WTC11 (cell line): ENCODE results near the gene TNN.

Source experiments
- CTCF ChIP-seq: fragments of 200-600 bp; IDR thresholded peaks from 2 replicates; pipeline ENCODE4 v1.8.0; 2022; ENCODE audit warnings: antibody characterized with exemption
- FOXP4 ChIP-seq: sonication (generic); formaldehyde crosslinking; IDR thresholded peaks from 2 replicates; pipeline ENCODE4 v1.8.0; 2022; ENCODE audit warnings: mild to moderate bottlenecking, missing genetic modification reagents
- GABPB1 ChIP-seq: sonication (generic); formaldehyde crosslinking; IDR thresholded peaks from 2 replicates; pipeline ENCODE4 v1.8.1; 2023; ENCODE audit warnings: mild to moderate bottlenecking, missing genetic modification reagents
- NFYB ChIP-seq: sonication (generic); formaldehyde crosslinking; conservative IDR thresholded peaks from 2 replicates; pipeline ENCODE4 v1.8.0; 2022; ENCODE audit warnings: low read depth, missing genetic modification reagents
- NR1H2 ChIP-seq: sonication (generic); formaldehyde crosslinking; IDR thresholded peaks from 2 replicates; pipeline ENCODE4 v1.9.0; 2021; ENCODE audit warnings: mild to moderate bottlenecking, moderate library complexity, missing genetic modification reagents
- SP1 ChIP-seq: sonication (generic); formaldehyde crosslinking; conservative IDR thresholded peaks from 2 replicates; pipeline ENCODE4 v1.8.1; 2022; ENCODE audit warnings: missing genetic modification reagents
- ZBTB43 ChIP-seq: sonication (generic); formaldehyde crosslinking; IDR thresholded peaks from 2 replicates; pipeline ENCODE4 v1.8.1; 2023; ENCODE audit warnings: mild to moderate bottlenecking, missing genetic modification reagents
- ZNF121 ChIP-seq: sonication (generic); formaldehyde crosslinking; IDR thresholded peaks from 2 replicates; pipeline ENCODE4 v1.8.0; 2023; ENCODE audit warnings: missing genetic modification reagents
- ZNF396 ChIP-seq: fragments of 250-450 bp; sonication (Bioruptor Pico); IDR thresholded peaks from 2 replicates; pipeline ENCODE4 v1.8.0; 2021; ENCODE audit warnings: mild to moderate bottlenecking, moderate library complexity, borderline replicate concordance
- ZNF671 ChIP-seq: fragments of 250-450 bp; sonication (Bioruptor Pico); IDR thresholded peaks from 2 replicates; pipeline ENCODE4 v1.8.0; 2021; ENCODE audit warnings: mild to moderate bottlenecking

- TF ChIP-seq ZNF671 (CRISPR knock-in tag) (no peak), NR1H2 (CRISPR knock-in tag) (no peak), GABPB1 (CRISPR knock-in tag) (no peak), ZNF396 (CRISPR knock-in tag) (no peak), ZNF121 (CRISPR knock-in tag) (no peak), FOXP4 (no peak), SP1 (no peak), NFYB (no peak), CTCF (no peak), ZBTB43 (CRISPR knock-in tag) (no peak)
Observed at GRCh38 chr1:175043824-175044223, 23.8 kb upstream of the TNN start.
